ENCODE data around the gene XPA.

The XPA gene

DNA sequence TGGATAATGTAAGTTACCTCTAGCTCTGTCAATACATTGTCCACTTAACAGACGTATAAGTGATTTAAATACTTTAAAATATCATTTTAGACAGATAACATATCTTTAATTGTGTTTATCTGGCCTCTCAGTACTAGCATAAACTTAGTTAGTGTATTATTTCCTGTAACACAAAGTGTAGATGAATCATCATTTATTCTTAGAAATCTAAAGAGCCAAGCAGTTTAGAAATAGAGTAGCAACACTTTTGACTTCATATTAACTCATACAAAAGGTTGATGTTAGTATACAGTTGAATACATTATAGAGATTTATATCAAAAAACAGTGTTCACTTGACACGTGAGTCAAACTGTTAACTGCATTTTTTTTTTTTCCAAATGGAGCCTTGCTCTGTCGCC, 45.5 kb downstream of the XPA start:
- no peak for DNase-seq (ENCODE audit: low spot score)

DNA sequence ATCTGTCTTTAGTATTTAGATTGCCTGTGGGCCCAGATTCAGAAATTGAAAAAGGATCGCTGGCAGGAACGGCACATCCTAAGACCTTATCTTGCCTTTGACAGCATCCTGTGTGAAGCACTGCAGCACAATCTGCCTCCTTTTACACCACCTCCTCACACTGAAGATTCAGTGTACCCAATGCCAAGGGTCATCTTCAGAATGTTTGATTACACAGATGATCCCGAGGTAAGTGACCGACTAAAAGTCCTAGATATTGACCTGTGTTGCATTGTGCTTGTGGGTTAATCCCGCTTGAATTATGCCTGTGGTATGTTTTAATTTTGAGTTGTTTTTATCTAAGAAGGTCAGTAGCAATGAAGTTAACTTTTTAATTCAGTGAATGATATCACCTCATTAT, 49.1 kb downstream of the XPA start:
- no peak for DNase-seq (ENCODE audit: low spot score)

DNA sequence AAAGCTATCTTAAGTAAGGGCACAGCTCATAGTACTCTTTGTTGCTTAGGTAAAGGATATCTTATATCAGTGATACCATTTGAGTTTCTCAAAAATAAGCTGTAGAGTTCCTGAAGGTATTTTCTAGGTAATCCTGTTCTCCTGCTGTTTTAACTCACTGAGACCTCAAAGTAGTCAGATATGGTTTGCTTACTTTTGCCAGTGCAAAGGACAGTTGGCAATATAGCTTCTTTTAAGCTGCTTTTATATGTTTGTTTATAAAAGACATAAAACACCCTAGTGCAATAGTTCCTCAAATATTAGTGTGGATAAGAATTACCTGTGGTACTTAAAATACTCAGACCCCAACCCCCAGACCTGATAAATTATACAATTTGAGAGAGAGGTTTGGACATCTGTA, 51.4 kb downstream of the XPA start:
- DNase-seq (ENCODE audit: low spot score) = no peak

DNA sequence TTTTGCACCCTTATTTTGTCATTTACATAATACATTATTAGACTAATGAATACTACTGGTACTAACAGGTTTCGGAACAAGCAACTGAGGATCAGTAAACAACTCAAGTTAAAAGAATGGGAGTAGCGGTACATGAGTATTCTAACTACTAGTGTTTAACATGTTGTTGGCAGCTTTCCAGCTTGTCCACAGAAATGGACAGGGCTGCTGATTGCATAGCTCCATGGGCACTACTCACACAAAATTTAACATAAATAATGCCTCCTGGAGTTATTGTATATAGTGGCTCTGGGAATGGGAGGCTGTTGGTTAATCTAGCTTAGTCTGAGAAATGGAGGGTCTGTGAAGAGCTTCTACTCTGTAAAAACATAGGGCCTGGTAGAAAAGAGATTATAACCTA, 56.8 kb downstream of the XPA start:
- no peak for DNase-seq (ENCODE audit: low spot score)

DNA sequence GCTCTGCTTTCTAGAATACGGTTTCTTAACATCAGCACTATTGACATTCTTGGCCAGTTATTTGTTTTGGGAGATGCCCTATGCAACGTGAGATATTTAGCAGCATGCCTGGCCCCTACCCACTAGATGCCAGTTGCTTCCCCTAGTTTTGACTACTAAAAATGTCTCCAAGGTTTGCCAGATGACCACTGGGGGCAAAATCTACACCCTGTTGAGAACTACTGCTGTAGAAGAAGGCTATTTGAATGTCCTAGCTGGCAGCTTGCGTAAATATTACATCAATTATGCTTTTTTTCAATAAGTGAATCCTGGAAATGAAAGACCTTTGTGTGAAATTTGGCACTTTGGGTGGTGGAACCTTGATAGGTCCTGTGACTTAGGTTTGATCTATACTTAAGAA, 58.5 kb downstream of the XPA start:
- peak; percentile 46 for DNase-seq (ENCODE audit: low spot score)

DNA sequence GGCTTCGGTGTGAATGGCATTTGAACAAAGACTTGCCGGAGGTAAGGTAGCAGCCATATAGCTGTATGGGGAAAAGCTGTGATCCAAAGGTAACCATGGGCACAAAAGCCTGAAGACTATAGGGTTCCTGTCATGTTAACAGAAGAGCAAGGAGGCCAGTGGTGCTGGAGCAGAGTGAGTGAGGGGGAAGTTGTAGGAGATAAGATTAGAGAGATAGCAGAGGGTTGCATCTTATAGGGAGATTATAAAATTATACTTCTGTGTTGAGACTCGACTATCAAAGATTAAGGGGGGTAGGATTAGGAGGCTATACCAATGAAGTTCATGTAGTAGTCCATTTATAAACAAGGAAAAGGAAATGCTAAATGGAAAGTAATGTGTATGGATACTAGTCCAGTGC, 60.2 kb downstream of the XPA start:
- DNase-seq (ENCODE audit: low spot score) = no peak

DNA sequence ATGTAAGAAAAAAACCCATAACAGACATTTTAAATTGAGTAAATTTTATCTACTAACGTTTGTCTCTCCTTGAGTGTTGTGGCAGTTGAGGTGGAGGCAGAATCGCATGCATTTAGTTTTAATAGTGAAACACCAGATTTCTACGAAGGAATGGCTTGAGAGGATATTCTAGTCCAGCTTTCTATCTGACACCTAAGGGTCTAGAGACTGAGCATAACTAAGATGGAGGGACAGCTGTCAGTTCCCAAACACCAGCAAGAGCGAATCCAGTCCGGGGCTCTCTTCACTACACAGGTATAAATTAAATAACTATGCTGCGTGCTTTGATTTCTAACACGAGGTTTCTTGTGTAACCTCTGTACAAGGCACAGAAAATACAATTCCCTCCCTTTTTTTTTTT, 62.1 kb downstream of the XPA start:
- no peak for DNase-seq (ENCODE audit: low spot score)

DNA sequence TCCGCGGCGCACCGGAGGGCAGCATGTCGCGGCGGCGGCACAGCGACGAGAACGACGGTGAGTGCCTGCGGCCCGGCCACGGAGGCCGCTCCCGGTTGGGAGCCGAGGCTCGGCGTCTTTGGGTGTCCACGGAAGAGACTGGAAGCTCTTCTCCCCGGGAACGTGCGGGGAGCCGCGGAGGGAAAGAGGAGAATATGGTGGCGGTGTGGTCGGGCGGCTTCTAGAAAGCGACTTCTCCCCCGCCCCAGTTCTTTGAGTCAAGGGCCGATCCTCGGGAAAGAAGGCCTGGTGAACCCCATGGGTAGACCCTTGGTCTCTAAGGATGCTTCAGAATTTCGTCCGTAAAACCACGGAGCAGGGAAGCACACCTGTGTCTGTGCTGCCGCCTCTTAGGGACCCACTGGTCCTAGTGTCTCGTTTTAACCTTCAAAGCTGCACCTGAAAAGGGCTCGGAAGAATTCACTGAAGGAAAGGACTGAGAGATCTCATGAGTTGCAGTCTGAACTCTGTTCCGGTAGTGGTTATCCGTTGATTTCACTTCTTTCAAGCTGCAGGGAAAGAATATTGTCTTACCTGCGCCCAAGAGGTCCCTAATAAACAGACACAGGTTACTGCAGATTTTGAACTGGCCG, 63.2 kb downstream of the XPA start:
- DNase-seq (ENCODE audit: low spot score) = peak; percentile 50

DNA sequence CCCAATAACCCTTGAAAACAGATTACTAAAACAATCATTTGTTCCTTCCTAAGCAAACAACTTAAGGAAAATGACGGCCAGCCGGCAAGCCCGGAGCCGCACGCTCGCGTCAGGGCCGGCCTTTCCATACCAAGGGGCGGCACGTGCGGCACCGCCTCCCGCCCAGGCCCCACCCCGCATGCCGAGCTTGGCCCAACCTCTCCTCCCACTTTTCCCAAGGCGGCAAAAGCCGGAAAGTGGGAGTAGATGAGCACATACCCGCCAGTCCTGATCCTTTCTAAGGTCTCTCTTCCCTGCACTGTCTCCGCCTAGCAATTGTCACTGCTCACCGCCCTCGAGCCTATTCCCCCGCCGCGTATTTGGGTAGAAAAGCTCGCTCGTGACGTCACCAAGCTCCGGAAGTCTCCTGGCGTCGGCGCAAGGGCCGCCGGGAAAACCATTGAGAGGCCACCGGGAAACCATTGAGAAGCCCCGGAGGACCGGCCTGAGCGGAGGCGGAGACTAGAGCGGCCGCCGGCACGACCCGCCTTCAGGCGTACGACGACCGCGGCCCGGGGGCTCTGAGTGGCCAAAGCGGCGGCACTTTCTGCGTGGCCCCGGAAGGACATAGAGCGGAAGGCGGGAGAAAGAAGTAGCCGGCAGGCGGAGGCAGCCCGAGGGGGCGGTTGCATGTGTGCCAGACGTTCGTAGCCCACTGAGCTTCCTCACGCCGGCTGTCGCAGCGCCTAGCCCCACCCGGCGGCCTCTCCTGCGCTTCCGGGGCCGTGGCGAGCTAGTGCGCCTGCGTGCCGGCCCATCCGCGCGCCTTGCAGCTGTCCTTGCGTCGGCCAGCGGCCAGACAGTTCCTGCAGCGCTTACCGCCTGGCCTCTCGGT, 63.9 kb downstream of the XPA start, which contains the start of the genes NCBP1 and TSTD2:
Gene NCBP1, plus strand, starts transcription at position 837 of the 874 bp plus-strand sequence. CDS start 61 bp downstream, outside the sequence.
Gene TSTD2, minus strand, starts transcription at position 384 of the 874 bp plus-strand sequence. CDS start 5,806 bp downstream, outside the sequence.
- peak; percentile 98 for DNase-seq (ENCODE audit: low spot score)

DNA sequence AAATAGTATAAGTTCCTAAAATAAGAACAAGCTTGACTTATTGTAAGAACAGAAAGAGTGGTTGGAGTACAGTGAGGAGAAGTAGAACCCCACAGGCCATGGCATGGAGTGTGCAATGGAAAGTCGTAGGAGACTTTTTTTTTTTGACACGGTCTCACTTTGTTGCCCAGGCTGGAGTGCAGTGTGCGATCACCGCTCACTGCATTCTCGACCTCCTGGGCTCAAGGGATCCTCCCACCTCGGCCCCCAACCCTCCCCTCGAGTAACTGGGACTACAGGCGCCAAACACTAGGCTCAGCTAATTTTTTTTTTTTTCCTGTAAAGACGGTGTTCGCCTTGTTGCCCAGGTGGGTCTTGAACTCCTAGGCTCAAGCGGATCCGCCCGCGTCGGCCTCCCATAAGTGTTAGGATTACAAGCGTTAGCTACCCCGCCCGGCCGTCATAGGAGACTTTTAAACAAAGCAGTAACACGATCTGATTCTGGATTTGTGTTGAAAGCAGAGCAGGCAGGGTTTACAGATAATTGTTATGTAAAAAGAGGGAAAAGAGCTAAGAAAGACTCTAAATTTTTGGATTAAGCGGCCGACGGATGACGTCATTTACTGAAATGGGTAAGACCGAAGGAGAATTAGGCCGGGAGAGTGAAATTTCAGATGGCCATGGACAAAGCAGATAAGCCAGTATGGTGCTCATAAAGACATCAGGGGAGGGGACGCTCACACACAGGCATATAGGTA, 64.7 kb downstream of the XPA start:
- DNase-seq (ENCODE audit: low spot score) = peak; percentile 78

DNA sequence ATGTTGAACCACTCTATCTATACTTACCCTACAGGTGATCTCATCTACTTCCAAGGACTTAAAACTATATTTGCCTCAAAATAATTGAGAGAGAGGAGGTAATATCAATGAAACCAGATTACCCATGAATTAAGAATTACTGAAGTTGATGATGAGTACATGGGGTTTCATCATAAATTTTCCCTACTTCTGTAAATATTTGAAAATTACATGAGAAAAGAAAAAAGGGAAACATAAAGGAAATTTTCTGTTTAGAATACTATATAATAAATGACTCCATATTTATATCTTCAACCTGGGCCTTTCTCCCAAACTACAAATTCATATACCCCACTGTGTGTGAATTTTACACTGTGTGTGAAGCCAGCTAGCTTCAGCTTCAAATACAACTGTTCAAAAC, 66.5 kb downstream of the XPA start:
- DNase-seq (ENCODE audit: low spot score) = no peak

DNA sequence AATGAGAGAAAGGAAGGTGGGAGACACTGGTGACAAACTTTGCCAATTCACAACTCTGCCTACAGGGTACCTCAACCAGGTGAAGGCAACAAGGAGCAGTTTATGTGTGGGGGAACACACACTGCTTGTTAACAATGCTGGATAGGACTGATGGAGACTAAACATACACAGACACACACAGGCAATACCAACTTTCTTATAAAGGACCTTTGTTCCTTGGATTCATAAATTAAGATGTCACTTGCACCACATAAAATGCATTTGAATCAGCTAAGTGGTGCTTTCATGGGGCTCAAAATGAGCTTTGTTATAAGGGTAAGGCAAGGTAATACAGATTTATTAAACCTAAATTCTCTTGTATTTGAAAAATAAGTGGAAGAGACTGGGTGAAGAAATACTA, 68.0 kb downstream of the XPA start:
- no peak for DNase-seq (ENCODE audit: low spot score)

DNA sequence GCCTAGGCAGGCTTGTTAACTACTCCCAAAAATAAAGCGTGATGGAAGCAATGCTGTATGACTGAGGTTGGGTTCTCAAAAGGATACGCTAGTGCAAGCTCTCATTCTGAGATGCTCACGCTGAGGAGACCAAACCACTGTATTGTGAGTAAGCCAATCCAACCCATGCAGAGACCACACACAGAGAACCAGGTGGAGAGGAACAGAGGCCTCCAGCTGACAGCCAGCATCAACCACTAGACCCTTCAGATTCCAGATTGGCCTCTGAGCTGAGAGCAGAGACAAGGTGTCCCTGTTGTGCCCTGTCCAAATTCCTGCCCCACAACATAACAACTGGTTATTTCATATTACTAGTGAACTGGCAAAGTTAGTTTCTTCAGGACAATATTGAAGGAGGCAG, 68.5 kb downstream of the XPA start:
- DNase-seq (ENCODE audit: low spot score) = no peak

DNA sequence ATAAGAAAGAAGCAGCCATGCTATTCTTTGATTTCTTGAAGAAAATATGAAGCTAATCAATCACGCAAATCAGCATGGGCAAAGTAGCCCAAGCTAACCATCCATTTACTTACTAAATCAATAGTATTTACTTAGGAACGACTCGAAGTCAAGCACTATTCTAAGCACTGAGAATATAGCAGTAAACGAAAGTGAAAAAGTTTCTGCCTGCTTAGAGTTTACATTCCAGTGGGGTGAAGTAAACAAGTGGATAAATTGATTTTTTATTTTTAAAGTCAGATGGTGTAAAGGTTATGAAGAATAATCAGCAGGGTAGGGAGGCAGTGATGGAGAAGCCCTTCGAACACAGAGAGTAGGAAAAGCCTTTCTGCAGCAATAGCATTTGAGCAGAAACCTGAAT, 69.5 kb downstream of the XPA start:
- DNase-seq (ENCODE audit: low spot score) = no peak

DNA sequence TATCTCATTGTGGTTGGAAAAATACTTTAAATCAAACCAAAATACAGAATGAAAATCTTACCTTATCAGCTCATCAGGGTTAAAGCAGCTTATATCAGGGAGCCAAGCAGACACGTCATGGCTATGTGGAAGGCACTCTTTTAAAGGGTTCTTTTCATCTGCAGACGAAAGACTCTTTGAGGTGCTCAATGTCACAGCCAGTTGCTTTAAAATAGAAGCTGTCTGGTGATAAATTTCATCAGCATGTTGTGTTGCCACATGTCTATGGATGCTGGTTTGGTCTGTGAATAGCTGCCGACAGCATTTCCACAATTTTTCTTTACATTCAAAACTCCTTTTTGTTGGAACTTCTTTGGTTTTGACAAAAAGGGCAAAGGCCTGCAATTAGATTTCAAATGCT, 71.5 kb downstream of the XPA start:
- DNase-seq (ENCODE audit: low spot score) = no peak

Measured in NAMALWA (cell line).